BE2C (cell line): Measurements from ENCODE around the gene THADA.

ENCODE experiments used
- DNase-seq: peaks from one replicate; pipeline ENCODE4 v3.0.0-alpha.2; 2020
- H3K27me3 ChIP-seq: fragments of 250-450 bp; sonication (Bioruptor Pico); 2 replicates; pipeline ENCODE4 v1.5.1; 2020; ENCODE audit warnings: mild to moderate bottlenecking
- H3K36me3 ChIP-seq: fragments of 250-450 bp; sonication (Bioruptor Pico); 2 replicates; pipeline ENCODE4 v1.5.1; 2020; ENCODE audit warnings: mild to moderate bottlenecking
- H3K4me1 ChIP-seq: fragments of 250-450 bp; sonication (Bioruptor Pico); 2 replicates; pipeline ENCODE4 v1.5.1; 2020
- H3K4me3 ChIP-seq: 2 replicates; pipeline ENCODE4 v1.5.1; 2011; ENCODE audit warnings: low read depth, low read length
- H3K9me3 ChIP-seq: fragments of 250-450 bp; sonication (Bioruptor Pico); 2 replicates; pipeline ENCODE4 v1.5.1; 2020
- TF ChIP-seq, protein P1 (sequence below): IDR thresholded peaks from 2 replicates; pipeline ENCODE4 v1.5.1; 2012; ENCODE audit warnings: mild to moderate bottlenecking, low read depth, low read length

THADA gene

DNA sequence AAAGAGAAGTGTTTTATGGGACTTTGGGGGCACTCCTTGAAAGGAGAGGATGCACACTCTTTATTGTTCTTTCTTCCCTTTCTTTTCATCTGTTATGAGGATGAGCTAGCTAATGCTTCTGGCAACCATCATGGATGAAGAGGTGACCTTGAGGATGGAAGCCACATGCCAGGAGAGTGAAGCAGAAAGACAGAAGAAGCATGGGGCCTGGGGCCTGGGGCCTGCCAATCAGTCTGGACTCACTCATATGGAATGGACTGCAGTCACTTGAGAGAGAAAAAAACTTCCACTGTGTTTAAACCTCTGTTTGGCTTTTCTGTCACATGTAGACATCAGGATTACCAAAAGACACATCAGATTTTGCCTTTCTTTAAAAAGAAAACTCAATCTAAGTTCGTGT, 333.6 kb downstream of the THADA start:
- H3K4me1 ChIP-seq = peaks cover 6% of the 10 kb centered on the region
- no peaks in the 10 kb centered on the region for H3K27me3 ChIP-seq
- no peak for DNase-seq
- TF ChIP-seq, protein P1, sequence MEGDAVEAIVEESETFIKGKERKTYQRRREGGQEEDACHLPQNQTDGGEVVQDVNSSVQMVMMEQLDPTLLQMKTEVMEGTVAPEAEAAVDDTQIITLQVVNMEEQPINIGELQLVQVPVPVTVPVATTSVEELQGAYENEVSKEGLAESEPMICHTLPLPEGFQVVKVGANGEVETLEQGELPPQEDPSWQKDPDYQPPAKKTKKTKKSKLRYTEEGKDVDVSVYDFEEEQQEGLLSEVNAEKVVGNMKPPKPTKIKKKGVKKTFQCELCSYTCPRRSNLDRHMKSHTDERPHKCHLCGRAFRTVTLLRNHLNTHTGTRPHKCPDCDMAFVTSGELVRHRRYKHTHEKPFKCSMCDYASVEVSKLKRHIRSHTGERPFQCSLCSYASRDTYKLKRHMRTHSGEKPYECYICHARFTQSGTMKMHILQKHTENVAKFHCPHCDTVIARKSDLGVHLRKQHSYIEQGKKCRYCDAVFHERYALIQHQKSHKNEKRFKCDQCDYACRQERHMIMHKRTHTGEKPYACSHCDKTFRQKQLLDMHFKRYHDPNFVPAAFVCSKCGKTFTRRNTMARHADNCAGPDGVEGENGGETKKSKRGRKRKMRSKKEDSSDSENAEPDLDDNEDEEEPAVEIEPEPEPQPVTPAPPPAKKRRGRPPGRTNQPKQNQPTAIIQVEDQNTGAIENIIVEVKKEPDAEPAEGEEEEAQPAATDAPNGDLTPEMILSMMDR = no peak
- H3K4me3 ChIP-seq = no peak overlapping the region
- H3K9me3 ChIP-seq = no peaks in the 10 kb centered on the region
- peaks cover 3% of the 10 kb centered on the region; the same call in 1 of the 2 replicates for H3K36me3 ChIP-seq

DNA sequence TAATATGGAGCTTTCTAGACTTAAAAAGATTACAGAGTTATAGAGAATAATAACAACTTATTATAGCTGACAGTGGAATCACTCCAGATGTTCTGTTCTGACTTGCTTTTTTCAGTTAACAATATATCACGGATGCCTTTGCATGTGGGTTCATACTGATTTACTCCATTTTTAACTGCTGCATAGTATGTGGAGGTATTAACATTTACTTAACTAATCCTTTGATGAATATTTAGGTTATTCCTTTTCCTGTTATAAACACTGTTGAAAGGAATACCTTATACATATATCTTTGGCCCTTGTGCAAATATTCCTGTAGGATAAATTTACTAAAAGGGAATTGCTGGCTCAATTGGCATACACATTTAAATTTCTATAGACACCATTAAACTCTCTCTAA, 336.3 kb downstream of the THADA start:
- H3K36me3 ChIP-seq = peaks cover 3% of the 10 kb centered on the region; the same call in 1 of the 2 replicates
- TF ChIP-seq, protein P1 = no peak
- no peaks in the 10 kb centered on the region for H3K9me3 ChIP-seq
- DNase-seq = no peak
- H3K27me3 ChIP-seq = no peaks in the 10 kb centered on the region
- no peak overlapping the region for H3K4me3 ChIP-seq
- H3K4me1 ChIP-seq = no peaks in the 10 kb centered on the region

DNA sequence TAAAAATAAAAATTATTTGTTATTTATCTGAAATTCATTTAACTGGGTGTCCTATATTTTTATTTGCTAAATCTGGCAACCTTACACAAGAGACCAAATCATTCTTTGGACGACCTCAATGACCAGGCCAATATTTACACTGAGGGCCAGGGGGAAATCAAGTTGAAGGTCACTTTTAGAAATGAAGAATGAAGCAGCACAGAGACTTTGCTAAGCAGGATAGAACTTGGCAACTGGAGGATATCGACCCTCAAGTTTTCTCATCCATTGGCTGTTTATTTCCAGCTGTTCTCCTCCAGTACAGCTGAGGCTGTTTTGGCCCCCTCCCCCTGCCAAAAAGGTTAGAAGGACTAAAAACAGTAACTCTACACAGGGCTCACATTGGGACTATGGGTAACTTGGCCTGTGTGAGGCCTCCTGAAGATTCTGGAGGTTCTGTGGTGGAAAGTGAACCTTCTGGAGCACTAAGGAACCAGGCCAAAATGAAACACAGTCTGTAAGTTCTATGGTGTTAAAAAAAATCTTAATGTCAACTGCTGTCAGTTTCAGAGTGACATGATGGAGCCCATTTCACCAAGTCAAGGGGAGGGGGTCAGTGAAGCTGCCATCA, 337.2 kb downstream of the THADA start:
- TF ChIP-seq, protein P1 = no peak
- peaks cover 3% of the 10 kb centered on the region; the same call in 1 of the 2 replicates for H3K4me1 ChIP-seq

DNA sequence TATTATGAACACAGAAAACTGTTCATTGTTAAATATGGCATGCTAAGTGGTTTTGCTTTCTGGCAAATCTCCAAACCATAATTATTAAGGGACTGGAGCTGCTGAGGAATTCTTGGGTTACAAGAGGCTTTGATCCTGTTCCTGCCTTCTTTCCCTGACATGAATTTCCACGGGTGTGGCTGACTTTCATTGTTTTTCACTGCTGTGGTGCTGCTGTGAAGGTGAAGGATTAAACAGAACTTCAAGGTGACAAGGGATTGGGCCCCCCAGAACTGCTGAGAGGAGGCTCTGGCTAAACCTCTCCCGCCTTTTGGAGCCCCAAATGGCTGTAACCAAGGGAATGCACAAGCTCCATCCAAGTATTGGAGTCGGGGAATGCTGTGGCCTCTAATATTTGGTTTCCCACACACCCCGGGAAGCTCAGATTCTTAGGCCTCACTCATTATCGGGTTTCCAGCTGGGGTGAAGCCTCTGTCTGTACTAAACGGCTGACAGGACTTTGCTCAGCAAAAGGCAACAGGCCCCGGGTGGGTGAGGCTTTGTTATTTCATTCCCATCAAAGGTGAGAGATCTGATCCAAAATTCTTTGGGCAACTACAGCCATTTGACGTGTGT, 340.4 kb downstream of the THADA start:
- H3K9me3 ChIP-seq = no peaks in the 10 kb centered on the region
- no peaks in the 10 kb centered on the region for H3K27me3 ChIP-seq
- H3K4me3 ChIP-seq = no peak overlapping the region
- TF ChIP-seq, protein P1 = no peak
- DNase-seq = no peak
- peaks cover 25% of the 10 kb centered on the region for H3K4me1 ChIP-seq
- peaks cover 3% of the 10 kb centered on the region; the same call in 1 of the 2 replicates for H3K36me3 ChIP-seq

More for the DNA sequence above, 337.2 kb downstream of the THADA start:
- no peak for DNase-seq
- no peaks in the 10 kb centered on the region for H3K9me3 ChIP-seq
- H3K27me3 ChIP-seq = no peaks in the 10 kb centered on the region
- no peak overlapping the region for H3K4me3 ChIP-seq
- H3K36me3 ChIP-seq = peaks cover 3% of the 10 kb centered on the region; the same call in 1 of the 2 replicates

DNA sequence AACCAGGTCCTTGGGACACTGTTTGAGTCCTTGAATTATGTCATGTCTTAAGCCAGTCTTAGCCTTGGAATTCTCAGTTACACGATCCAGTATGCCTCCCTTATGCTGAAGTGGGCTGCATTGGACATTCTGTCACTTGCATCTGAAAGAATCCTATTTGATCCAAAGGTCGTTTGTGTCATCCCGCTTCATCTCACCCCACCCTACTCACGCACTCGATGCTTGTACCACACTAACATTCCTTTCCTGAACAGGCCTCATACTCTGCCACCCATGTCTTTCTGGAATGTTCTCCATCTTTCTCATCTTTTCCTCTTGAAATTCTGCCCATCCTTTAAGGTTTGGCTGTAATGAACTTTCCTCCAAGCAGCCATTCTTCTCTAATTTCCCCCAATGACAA, 341.5 kb downstream of the THADA start:
- H3K4me1 ChIP-seq = peaks cover 25% of the 10 kb centered on the region
- TF ChIP-seq, protein P1 = no peak
- H3K27me3 ChIP-seq = no peaks in the 10 kb centered on the region
- H3K36me3 ChIP-seq = peaks cover 3% of the 10 kb centered on the region; the same call in 1 of the 2 replicates
- DNase-seq = no peak
- H3K4me3 ChIP-seq = no peak overlapping the region
- H3K9me3 ChIP-seq = no peaks in the 10 kb centered on the region

DNA sequence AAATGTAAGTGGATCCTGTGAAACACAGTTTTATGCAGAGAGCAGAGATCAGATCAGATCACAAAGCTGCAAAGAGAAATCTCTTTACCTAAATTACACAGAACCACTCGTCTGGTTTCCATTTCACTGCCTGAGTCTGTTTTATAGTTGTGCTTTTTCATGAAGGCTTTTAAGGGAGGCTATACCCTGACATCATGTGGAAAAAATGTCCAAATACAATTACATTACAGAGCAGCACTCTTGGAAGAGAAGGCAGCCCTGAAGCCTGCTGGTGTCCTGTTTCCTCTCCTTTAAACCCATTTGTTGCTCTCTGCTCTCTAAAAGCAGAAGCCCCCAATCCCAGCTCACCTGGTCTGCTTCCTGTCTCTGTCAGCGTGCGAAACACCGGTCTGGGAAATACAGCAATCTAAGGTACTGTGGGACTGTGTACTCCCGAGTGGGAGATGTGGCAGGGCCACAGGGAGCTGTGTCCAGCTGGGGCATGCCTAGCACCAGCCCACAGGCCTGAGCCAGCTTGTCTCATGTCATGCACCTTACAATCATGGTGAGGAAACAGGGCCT, 344.6 kb downstream of the THADA start:
- no peaks in the 10 kb centered on the region for H3K27me3 ChIP-seq
- TF ChIP-seq, protein P1 = no peak
- H3K4me1 ChIP-seq = peaks cover 25% of the 10 kb centered on the region
- DNase-seq = peak; percentile 78
- H3K36me3 ChIP-seq = no peaks in the 10 kb centered on the region
- no peak overlapping the region for H3K4me3 ChIP-seq
- no peaks in the 10 kb centered on the region for H3K9me3 ChIP-seq
